Fibroblast of peridontal ligament (primary cell): ENCODE measurements around the gene KCNMA1.
A peak's percentile ranks its signal among the peaks of the same experiment; 100 is the strongest.

ENCODE experiments used
- DNase-seq: peaks from one replicate; pipeline ENCODE4 v3.0.0-alpha.2; 2010; ENCODE audit errors: extremely low read depth

Gene KCNMA1

GRCh38 chr10:76946270-76946669, 691.3 kb downstream of the KCNMA1 start:
- peak; percentile 75 for DNase-seq

GRCh38 chr10:76945166-76945565, 692.4 kb downstream of the KCNMA1 start:
- no peak for DNase-seq

GRCh38 chr10:76944640-76945039, 693.0 kb downstream of the KCNMA1 start:
- DNase-seq: no peak

GRCh38 chr10:76942628-76943416, 694.8 kb downstream of the KCNMA1 start:
- DNase-seq: peak; percentile 32

- no peak for DNase-seq
Observed at GRCh38 chr10:76939933-76940468, 697.6 kb downstream of the KCNMA1 start.

GRCh38 chr10:76937181-76937600, 700.4 kb downstream of the KCNMA1 start:
- no peak for DNase-seq

GRCh38 chr10:76935941-76936613, 701.5 kb downstream of the KCNMA1 start:
- DNase-seq: peak; percentile 11

- no peak for DNase-seq
Observed at GRCh38 chr10:76928565-76928964, 709.0 kb downstream of the KCNMA1 start.

- DNase-seq: no peak
Observed at GRCh38 chr10:76925636-76926405, 711.8 kb downstream of the KCNMA1 start.

- DNase-seq: peak; percentile 65
Observed at GRCh38 chr10:76922666-76923065, 714.9 kb downstream of the KCNMA1 start.

GRCh38 chr10:76921383-76922010, 716.1 kb downstream of the KCNMA1 start:
- DNase-seq: no peak

GRCh38 chr10:76920581-76920980, 717.0 kb downstream of the KCNMA1 start:
- DNase-seq: no peak

GRCh38 chr10:76918106-76918505, 719.5 kb downstream of the KCNMA1 start:
- DNase-seq: peak; percentile 33

GRCh38 chr10:76917071-76917470, 720.5 kb downstream of the KCNMA1 start:
- no peak for DNase-seq

GRCh38 chr10:76916536-76916935, 721.1 kb downstream of the KCNMA1 start:
- DNase-seq: no peak

- DNase-seq: no peak
Observed at GRCh38 chr10:76915316-76915715, 722.3 kb downstream of the KCNMA1 start.

- peak; percentile 10 for DNase-seq
Observed at GRCh38 chr10:76911184-76911583, 726.4 kb downstream of the KCNMA1 start.

GRCh38 chr10:76910184-76910962, 727.2 kb downstream of the KCNMA1 start:
- DNase-seq: no peak

GRCh38 chr10:76906256-76906655, 731.4 kb downstream of the KCNMA1 start:
- no peak for DNase-seq

- DNase-seq: no peak
Observed at GRCh38 chr10:76905251-76905650, 732.4 kb downstream of the KCNMA1 start.

GRCh38 chr10:76903387-76903945, 734.1 kb downstream of the KCNMA1 start:
- no peak for DNase-seq
